HL-60 (cell line): ENCODE results near the gene HABP2.

Experiments
- DNase-seq, 2 experiments: peaks; one replicate each; pipeline ENCODE4 v3.0.0-alpha.2; 2010 to 2020; ENCODE audit warnings: low read depth in 1 of 2, low spot score in 1 of 2
- H3K27ac ChIP-seq: fragments of 250-450 bp; sonication (Bioruptor Pico); replicated peaks from 2 replicates; pipeline ENCODE4 v1.5.1; 2020; ENCODE audit warnings: mild to moderate bottlenecking, moderate library complexity
- H3K27me3 ChIP-seq: fragments of 250-450 bp; sonication (Bioruptor Pico); 2 replicates; pipeline ENCODE4 v1.5.1; 2021; ENCODE audit warnings: mild to moderate bottlenecking, moderate library complexity; ENCODE audit not compliant: insufficient read depth, poor library complexity, severe bottlenecking
- H3K4me3 ChIP-seq: replicated peaks from 2 replicates; pipeline ENCODE4 v1.5.1; 2011; ENCODE audit warnings: mild to moderate bottlenecking, control low read depth, low read length; ENCODE audit not compliant: insufficient read depth
- GABPA ChIP-seq: IDR thresholded peaks from 2 replicates; pipeline ENCODE4 v1.6.1; 2012; ENCODE audit warnings: low read depth
- POLR2AphosphoS5 ChIP-seq: IDR thresholded peaks from 2 replicates; pipeline ENCODE4 v1.6.1; 2012; ENCODE audit warnings: low read depth
- SPI1 ChIP-seq: IDR thresholded peaks from 2 replicates; pipeline ENCODE4 v1.6.1; 2012; ENCODE audit warnings: low read depth, mild to moderate bottlenecking, borderline replicate concordance
- TF ChIP-seq, protein P1 (sequence below): IDR thresholded peaks from 2 replicates; pipeline ENCODE4 v1.6.1; 2012; ENCODE audit warnings: low read depth; ENCODE audit not compliant: insufficient replicate concordance
- TF ChIP-seq, protein P2 (sequence below): IDR thresholded peaks from one replicate; pipeline ENCODE4 v1.5.1; 2011; ENCODE audit warnings: low read length, control low read depth, inconsistent platforms; ENCODE audit not compliant: insufficient read depth

The HABP2 gene

DNA sequence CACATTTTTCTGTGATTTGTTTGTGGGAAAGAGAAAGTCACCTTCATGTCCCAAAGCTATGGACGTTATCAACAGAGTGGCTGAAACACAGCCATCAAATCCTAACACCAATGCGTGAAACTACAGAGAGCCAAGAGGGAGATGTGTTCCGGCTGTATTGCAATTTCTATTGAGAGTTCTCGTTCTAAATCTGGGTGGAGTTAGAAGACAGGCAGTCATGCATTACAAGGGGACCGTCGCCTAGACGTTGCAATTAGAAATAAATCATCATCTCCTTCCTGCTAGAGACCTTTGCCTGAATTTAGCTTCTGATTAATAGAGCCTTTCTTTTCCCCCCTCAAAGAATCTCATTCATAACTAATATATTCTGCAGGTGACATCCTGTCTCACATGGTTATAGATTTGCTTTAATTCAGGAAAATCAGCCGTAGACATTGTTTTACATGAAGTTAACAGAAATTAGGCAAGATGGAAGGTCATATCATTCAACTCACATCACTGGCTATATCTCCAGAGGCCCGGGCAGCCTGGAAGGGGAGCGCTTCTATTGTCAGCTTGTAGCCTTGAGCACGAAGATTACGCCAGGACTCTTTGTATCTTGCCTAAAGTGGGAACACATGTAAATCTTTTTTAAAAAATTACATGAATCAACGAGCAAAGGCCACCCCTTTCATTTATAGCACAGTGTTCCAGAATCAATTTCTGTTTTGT lies 52.6 kb downstream of the HABP2 start:
- Histone ChIP-seq H3K27ac (no peak overlapping the region), H3K4me3 (no peak overlapping the region), H3K27me3 (no peaks in the 10 kb centered on the region)
- TF ChIP-seq GABPA (no peak), POLR2AphosphoS5 (no peak), SPI1 (no peak)
- TF ChIP-seq, protein P1, sequence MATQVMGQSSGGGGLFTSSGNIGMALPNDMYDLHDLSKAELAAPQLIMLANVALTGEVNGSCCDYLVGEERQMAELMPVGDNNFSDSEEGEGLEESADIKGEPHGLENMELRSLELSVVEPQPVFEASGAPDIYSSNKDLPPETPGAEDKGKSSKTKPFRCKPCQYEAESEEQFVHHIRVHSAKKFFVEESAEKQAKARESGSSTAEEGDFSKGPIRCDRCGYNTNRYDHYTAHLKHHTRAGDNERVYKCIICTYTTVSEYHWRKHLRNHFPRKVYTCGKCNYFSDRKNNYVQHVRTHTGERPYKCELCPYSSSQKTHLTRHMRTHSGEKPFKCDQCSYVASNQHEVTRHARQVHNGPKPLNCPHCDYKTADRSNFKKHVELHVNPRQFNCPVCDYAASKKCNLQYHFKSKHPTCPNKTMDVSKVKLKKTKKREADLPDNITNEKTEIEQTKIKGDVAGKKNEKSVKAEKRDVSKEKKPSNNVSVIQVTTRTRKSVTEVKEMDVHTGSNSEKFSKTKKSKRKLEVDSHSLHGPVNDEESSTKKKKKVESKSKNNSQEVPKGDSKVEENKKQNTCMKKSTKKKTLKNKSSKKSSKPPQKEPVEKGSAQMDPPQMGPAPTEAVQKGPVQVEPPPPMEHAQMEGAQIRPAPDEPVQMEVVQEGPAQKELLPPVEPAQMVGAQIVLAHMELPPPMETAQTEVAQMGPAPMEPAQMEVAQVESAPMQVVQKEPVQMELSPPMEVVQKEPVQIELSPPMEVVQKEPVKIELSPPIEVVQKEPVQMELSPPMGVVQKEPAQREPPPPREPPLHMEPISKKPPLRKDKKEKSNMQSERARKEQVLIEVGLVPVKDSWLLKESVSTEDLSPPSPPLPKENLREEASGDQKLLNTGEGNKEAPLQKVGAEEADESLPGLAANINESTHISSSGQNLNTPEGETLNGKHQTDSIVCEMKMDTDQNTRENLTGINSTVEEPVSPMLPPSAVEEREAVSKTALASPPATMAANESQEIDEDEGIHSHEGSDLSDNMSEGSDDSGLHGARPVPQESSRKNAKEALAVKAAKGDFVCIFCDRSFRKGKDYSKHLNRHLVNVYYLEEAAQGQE = no peak
- TF ChIP-seq, protein P2, sequence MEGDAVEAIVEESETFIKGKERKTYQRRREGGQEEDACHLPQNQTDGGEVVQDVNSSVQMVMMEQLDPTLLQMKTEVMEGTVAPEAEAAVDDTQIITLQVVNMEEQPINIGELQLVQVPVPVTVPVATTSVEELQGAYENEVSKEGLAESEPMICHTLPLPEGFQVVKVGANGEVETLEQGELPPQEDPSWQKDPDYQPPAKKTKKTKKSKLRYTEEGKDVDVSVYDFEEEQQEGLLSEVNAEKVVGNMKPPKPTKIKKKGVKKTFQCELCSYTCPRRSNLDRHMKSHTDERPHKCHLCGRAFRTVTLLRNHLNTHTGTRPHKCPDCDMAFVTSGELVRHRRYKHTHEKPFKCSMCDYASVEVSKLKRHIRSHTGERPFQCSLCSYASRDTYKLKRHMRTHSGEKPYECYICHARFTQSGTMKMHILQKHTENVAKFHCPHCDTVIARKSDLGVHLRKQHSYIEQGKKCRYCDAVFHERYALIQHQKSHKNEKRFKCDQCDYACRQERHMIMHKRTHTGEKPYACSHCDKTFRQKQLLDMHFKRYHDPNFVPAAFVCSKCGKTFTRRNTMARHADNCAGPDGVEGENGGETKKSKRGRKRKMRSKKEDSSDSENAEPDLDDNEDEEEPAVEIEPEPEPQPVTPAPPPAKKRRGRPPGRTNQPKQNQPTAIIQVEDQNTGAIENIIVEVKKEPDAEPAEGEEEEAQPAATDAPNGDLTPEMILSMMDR = no peak
- DNase-seq = no peak

DNA sequence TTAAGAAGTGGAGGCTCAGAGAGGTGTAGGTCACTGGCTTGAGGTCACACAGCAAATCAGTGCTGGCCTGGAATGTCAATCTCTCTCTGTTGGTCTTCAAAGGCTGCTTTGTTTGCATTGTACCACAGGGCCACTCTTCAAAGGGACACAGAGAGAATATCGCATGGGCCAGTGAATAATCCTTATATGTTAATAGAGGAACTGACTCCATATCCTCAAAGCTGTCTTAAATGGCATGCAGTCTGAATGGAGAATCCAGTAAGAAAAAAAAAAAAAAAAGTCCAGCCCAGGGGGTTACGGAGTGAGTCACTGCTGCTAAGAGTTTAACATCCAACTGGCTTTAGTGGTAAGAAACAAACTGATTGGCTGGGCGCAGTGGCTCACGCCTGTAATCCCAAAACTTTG lies 56.9 kb downstream of the HABP2 start:
- DNase-seq = no peak
- no peak overlapping the region for H3K4me3 ChIP-seq
- H3K27me3 ChIP-seq = no peaks in the 10 kb centered on the region
- H3K27ac ChIP-seq = no peak overlapping the region
- TF ChIP-seq POLR2AphosphoS5 (no peak), GABPA (no peak), SPI1 (no peak)
- TF ChIP-seq, protein P1 = no peak
- TF ChIP-seq, protein P2 = no peak

DNA sequence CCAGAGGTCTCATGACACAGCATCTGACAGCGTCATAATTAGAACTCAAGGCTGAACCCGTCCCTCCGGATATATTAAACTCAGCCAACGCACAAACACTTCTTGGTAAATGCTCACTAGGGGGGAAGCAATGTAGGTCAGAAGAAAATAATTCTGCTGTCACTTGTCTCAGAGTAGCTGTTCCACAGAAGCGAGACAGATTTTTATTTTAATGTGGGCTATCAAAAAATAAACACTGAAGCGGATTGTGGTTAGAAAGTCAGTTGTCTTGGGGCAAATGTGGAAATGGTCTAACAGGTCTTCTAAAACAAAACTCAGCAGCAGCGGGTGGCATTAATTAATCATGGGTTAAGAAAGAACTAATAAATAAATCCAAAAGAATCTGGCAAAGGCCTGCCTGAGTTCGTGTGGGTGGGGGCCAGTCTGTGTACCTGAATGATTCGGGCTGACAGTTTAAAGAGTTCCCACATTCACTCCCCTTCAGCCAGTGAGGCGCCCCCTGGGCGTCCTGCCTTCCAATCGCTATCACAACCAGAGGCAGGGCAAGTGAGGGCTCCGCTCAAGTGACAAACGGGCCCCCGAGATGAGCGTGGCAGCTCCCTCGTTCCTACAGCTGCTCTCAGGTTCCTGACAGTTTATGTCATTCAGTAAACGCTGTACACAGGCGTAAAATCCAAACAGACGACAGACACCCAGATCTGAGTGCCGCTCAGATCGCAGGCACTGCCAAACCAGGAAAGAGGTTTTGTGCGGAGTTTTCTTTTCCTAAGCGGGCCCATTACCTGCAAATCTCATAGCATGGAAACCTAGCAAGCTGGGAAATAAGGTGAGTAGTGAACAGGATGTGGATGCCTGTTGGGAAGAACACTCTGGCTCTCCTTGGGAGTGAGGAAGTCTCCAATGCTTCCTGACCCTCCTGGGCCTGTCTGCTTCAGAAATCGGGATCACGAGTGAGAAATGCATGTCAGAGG lies 58.1 kb downstream of the HABP2 start:
- TF ChIP-seq GABPA = no peak
- no peak for TF ChIP-seq POLR2AphosphoS5
- TF ChIP-seq, protein P2 = no peak
- TF ChIP-seq, protein P1 = no peak
- DNase-seq = no peak

More for the DNA sequence above, 58.1 kb downstream of the HABP2 start:
- Histone ChIP-seq H3K27me3 (no peaks in the 10 kb centered on the region), H3K4me3 (no peak overlapping the region), H3K27ac (no peak overlapping the region)
